KMS-11 (cell line): ENCODE measurements around the gene COL25A1.

Experiments used
- H2AFZ ChIP-seq: fragments of 200-600 bp; sonication (generic); 2 replicates; pipeline ENCODE4 v1.6.1; 2016; ENCODE audit warnings: antibody characterized with exemption, mixed run types, low read depth
- H3K27ac ChIP-seq: fragments of 200-600 bp; sonication (generic); 2 replicates; pipeline ENCODE4 v1.6.1; 2016; ENCODE audit warnings: mild to moderate bottlenecking, mixed run types
- H3K27me3 ChIP-seq: fragments of 200-600 bp; sonication (generic); 2 replicates; pipeline ENCODE4 v1.6.1; 2017; ENCODE audit warnings: mild to moderate bottlenecking, low read depth, mixed run types, moderate library complexity; ENCODE audit not compliant: insufficient read depth
- H3K36me3 ChIP-seq: fragments of 200-600 bp; sonication (generic); 2 replicates; pipeline ENCODE4 v1.6.1; 2017; ENCODE audit warnings: mild to moderate bottlenecking, mixed run types; ENCODE audit not compliant: insufficient read depth
- H3K4me1 ChIP-seq: fragments of 200-600 bp; sonication (generic); 2 replicates; pipeline ENCODE4 v1.6.1; 2016; ENCODE audit warnings: mild to moderate bottlenecking, low read depth, mixed run types; ENCODE audit not compliant: poor library complexity, severe bottlenecking
- H3K4me2 ChIP-seq: fragments of 200-600 bp; sonication (generic); 2 replicates; pipeline ENCODE4 v1.7.0; 2016; ENCODE audit warnings: mild to moderate bottlenecking, mixed run types
- H3K4me3 ChIP-seq: fragments of 200-600 bp; sonication (generic); IDR thresholded peaks from 2 replicates; pipeline ENCODE4 v1.6.1; 2017; ENCODE audit warnings: low read depth, low read length, mixed read lengths; ENCODE audit not compliant: insufficient read depth
- H3K79me2 ChIP-seq: fragments of 200-600 bp; sonication (generic); 2 replicates; pipeline ENCODE4 v1.6.1; 2016; ENCODE audit warnings: low read depth, mixed run types; ENCODE audit not compliant: insufficient read depth
- H3K9ac ChIP-seq: fragments of 200-600 bp; sonication (generic); 2 replicates; pipeline ENCODE4 v1.6.1; 2016; ENCODE audit warnings: mild to moderate bottlenecking, mixed run types
- H4K20me1 ChIP-seq: fragments of 200-600 bp; sonication (generic); 2 replicates; pipeline ENCODE4 v1.6.1; 2016; ENCODE audit warnings: mild to moderate bottlenecking, mixed run types; ENCODE audit not compliant: insufficient read depth
- CTCF ChIP-seq: fragments of 200-600 bp; sonication (generic); conservative IDR thresholded peaks from 2 replicates; pipeline ENCODE4 v1.6.1; 2017; ENCODE audit warnings: low read depth, mild to moderate bottlenecking, antibody characterized with exemption, low read length, moderate library complexity, mixed read lengths

Gene COL25A1

GRCh38 chr4:109020861-109021260, 281.6 kb downstream of the COL25A1 start:
- no peaks in the 10 kb centered on the region for H3K36me3 ChIP-seq
- no peak overlapping the region for H2AFZ ChIP-seq
- no peak overlapping the region for H3K27ac ChIP-seq
- no peak for TF ChIP-seq CTCF
- no peak overlapping the region for H3K4me3 ChIP-seq
- H4K20me1 ChIP-seq: no peaks in the 10 kb centered on the region
- H3K27me3 ChIP-seq: no peaks in the 10 kb centered on the region
- no peaks in the 10 kb centered on the region for H3K4me1 ChIP-seq
- no peaks in the 10 kb centered on the region for H3K79me2 ChIP-seq
- H3K9ac ChIP-seq: no peak overlapping the region
- no peak overlapping the region for H3K4me2 ChIP-seq

- Histone ChIP-seq H2AFZ (no peak overlapping the region), H3K9ac (no peak overlapping the region), H3K79me2 (no peaks in the 10 kb centered on the region), H3K4me2 (no peak overlapping the region), H3K27me3 (no peaks in the 10 kb centered on the region), H4K20me1 (no peaks in the 10 kb centered on the region), H3K4me1 (no peaks in the 10 kb centered on the region), H3K36me3 (no peaks in the 10 kb centered on the region), H3K4me3 (no peak overlapping the region), H3K27ac (no peak overlapping the region)
- TF ChIP-seq CTCF: no peak
Observed at GRCh38 chr4:109016200-109016599, 286.3 kb downstream of the COL25A1 start.

GRCh38 chr4:109015413-109015810, 287.0 kb downstream of the COL25A1 start:
- no peak for TF ChIP-seq CTCF
- no peaks in the 10 kb centered on the region for H3K4me1 ChIP-seq
- no peaks in the 10 kb centered on the region for H3K36me3 ChIP-seq
- H3K4me3 ChIP-seq: no peak overlapping the region
- no peaks in the 10 kb centered on the region for H3K79me2 ChIP-seq
- H3K9ac ChIP-seq: no peak overlapping the region
- H3K27ac ChIP-seq: no peak overlapping the region
- no peaks in the 10 kb centered on the region for H4K20me1 ChIP-seq
- H2AFZ ChIP-seq: no peak overlapping the region
- no peak overlapping the region for H3K4me2 ChIP-seq
- H3K27me3 ChIP-seq: no peaks in the 10 kb centered on the region

- H3K4me3 ChIP-seq: no peak overlapping the region
- no peaks in the 10 kb centered on the region for H3K4me1 ChIP-seq
- H3K36me3 ChIP-seq: no peaks in the 10 kb centered on the region
- no peak for TF ChIP-seq CTCF
- no peaks in the 10 kb centered on the region for H4K20me1 ChIP-seq
- no peak overlapping the region for H3K9ac ChIP-seq
- H3K27ac ChIP-seq: no peak overlapping the region
- H3K4me2 ChIP-seq: no peak overlapping the region
- H3K27me3 ChIP-seq: no peaks in the 10 kb centered on the region
- no peaks in the 10 kb centered on the region for H3K79me2 ChIP-seq
- H2AFZ ChIP-seq: no peak overlapping the region
Observed at GRCh38 chr4:109014593-109015412, 287.7 kb downstream of the COL25A1 start.
